HepG2 (cell line): ENCODE measurements around the gene CACTIN. TPM values are rescaled to one million over a fixed set of nuclear protein-coding genes. Genes with fewer than 3 reads are reported as not detected.

ENCODE experiments used
- ATAC-seq: fragments of 200-7000 bp; cut with Tn5 transposase; 3 replicates; pipeline ENCODE4 v1.9.1; 2020; ENCODE audit warnings: mild to moderate bottlenecking, moderate library complexity
- BruUV-seq: library from RNA; stranded (reverse); fragments of 400-500 nt; replicated peaks from 2 replicates; lab custom pipeline; 2021; lab: Mats Ljungman, UMichigan
- CTCF ChIA-PET: fragments of 300-600 bp; formaldehyde crosslinking; extraction: SDS; loops from one replicate; lab custom pipeline; 2021; ENCODE audit warnings: low total read pairs, inconsistent platforms, low intra/inter-chr PET ratio; lab: Yijun Ruan, JAX
- POLR2A ChIA-PET: fragments of 350-600 bp; sonication (Branson Sonifier 250); formaldehyde crosslinking; loops from one replicate; lab custom pipeline; 2020; ENCODE audit warnings: antibody characterized with exemption, inconsistent platforms; lab: Yijun Ruan, JAX
- DNase-seq: peaks from one replicate; pipeline ENCODE4 v3.0.0-alpha.2; 2015; ENCODE audit warnings: low spot score
- FAIRE-seq: peaks from 3 replicates; lab custom pipeline; 2011; peaks lifted over from hg19 to GRCh38; lab: Jason Lieb, UNC
- H2AFZ ChIP-seq: one replicate; pipeline ENCODE4 v1.6.1; 2011; ENCODE audit warnings: low read length, inconsistent platforms
- H3K27ac ChIP-seq: fragments of 300-600 bp; 3 replicates; pipeline ENCODE4 v1.8.0; 2011; ENCODE audit warnings: mixed run types, mild to moderate bottlenecking, mixed read lengths, low read length, inconsistent platforms; ENCODE audit not compliant: insufficient read depth; ENCODE audit errors: extremely low read length
- H3K27me3 ChIP-seq, 2 experiments: fragments of 200-600 bp in 1 of 2; 2 replicates in 1 of 2; 3 replicates in 1 of 2; pipeline versions ENCODE4 v1.6.0 to v1.8.0; 2011; ENCODE audit warnings: low read length in 2 of 2, mild to moderate bottlenecking in 2 of 2, moderate library complexity in 2 of 2, inconsistent platforms in 1 of 2; ENCODE audit not compliant: insufficient read depth in 2 of 2, control insufficient read depth in 1 of 2
- H3K36me3 ChIP-seq, 2 experiments: fragments of 200-600 bp in 1 of 2; replicated peaks in 1 of 2; 2 replicates in 1 of 2; 3 replicates in 1 of 2; pipeline versions ENCODE4 v1.5.1 to v1.8.0; 2011; ENCODE audit warnings: low read length in 2 of 2, inconsistent platforms in 1 of 2; ENCODE audit not compliant: insufficient read depth in 2 of 2, control insufficient read depth in 1 of 2
- H3K4me1 ChIP-seq: 2 replicates; pipeline ENCODE4 v1.5.1; 2012; ENCODE audit warnings: low read length, inconsistent platforms; ENCODE audit not compliant: insufficient read depth
- H3K4me2 ChIP-seq: 2 replicates; pipeline ENCODE4 v1.6.0; 2011; ENCODE audit warnings: low read depth, low read length, inconsistent platforms
- H3K4me3 ChIP-seq, 3 experiments: fragments of 200-600 bp in 1 of 3; sonication (generic), shearing (Covaris generic) in 1 of 3; replicated peaks in 1 of 3; 2 replicates each; pipeline ENCODE4 v1.5.1; 2011 to 2016; ENCODE audit warnings: low read length in 3 of 3, inconsistent platforms in 2 of 3, low read depth in 2 of 3, mild to moderate bottlenecking in 2 of 3, control low read depth in 1 of 3, mixed read lengths in 1 of 3; ENCODE audit not compliant: insufficient read depth in 1 of 3
- H3K79me2 ChIP-seq: one replicate; pipeline ENCODE4 v1.6.1; 2011; ENCODE audit warnings: low read length, inconsistent platforms; ENCODE audit not compliant: insufficient read depth
- H3K9ac ChIP-seq: 2 replicates; pipeline ENCODE4 v1.6.0; 2011; ENCODE audit warnings: mild to moderate bottlenecking, low read depth, low read length, inconsistent platforms; ENCODE audit not compliant: insufficient read depth
- H3K9me3 ChIP-seq: 2 replicates; pipeline ENCODE4 v1.5.1; 2012; ENCODE audit warnings: mild to moderate bottlenecking, low read length
- H4K20me1 ChIP-seq: 2 replicates; pipeline ENCODE4 v1.6.0; 2011; ENCODE audit warnings: inconsistent platforms, mild to moderate bottlenecking, low read length, moderate library complexity; ENCODE audit not compliant: insufficient read depth
- MAF1 ChIP-seq: sonication (generic); formaldehyde crosslinking; IDR thresholded peaks from 2 replicates; pipeline ENCODE4 v1.5.0; 2020; ENCODE audit warnings: missing genetic modification reagents, borderline replicate concordance
- ZBTB21 ChIP-seq: sonication (generic); formaldehyde crosslinking; IDR thresholded peaks from 2 replicates; pipeline ENCODE4 v1.4.0; 2020; ENCODE audit warnings: missing genetic modification reagents
- ZNF317 ChIP-seq: sonication (generic); formaldehyde crosslinking; IDR thresholded peaks from 2 replicates; pipeline ENCODE4 v1.5.0; 2020; ENCODE audit warnings: mild to moderate bottlenecking, missing genetic modification reagents
- ZNF329 ChIP-seq: sonication (generic); formaldehyde crosslinking; IDR thresholded peaks from 2 replicates; pipeline ENCODE4 v1.9.0; 2021; ENCODE audit warnings: low read depth, mild to moderate bottlenecking, missing genetic modification reagents
- ZSCAN21 ChIP-seq: sonication (generic); formaldehyde crosslinking; IDR thresholded peaks from 2 replicates; pipeline ENCODE4 v1.8.0; 2022; ENCODE audit warnings: mild to moderate bottlenecking, missing genetic modification reagents, moderate library complexity, borderline replicate concordance
- WGBS: methylation state at CpG from one replicate; pipeline ENCODE4 v1.1.6; 2017; ENCODE audit warnings: low lambda C conversion rate; 5-methylcytosine and 5-hydroxymethylcytosine counted together
- in situ Hi-C: cut with HindIII; loops from 2 replicates; pipeline ENCODE4 v1.10.0; 2017; ENCODE audit warnings: low pct_unique_long_range_greater_than_20kb; ENCODE audit not compliant: extremely low pct_ligation_motif_present
- intact Hi-C: fragments of 100-400 bp; cut with micrococcal nuclease; formaldehyde crosslinking; loops from one replicate; pipeline ENCODE4 v1.10.0; 2022; ENCODE audit not compliant: unreplicated experiment
- polyA plus RNA-seq, 8 experiments: library from polyadenylated mRNA; depleted of rRNA in 3 of 8; stranded (reverse) in 7 of 8; unstranded in 1 of 8; fragments of >200 nt; fragmentation: Illumina TruSeq in 4 of 8; extraction: Trizol in 4 of 8; gene quantifications; 2 replicates each; pipeline versions ENCODE4 v1.2.1 to v1.2.3, GENCODE V29; 2011 to 2016; ENCODE audit warnings: low read depth in 4 of 8, missing spikeins in 1 of 8, mixed read lengths in 1 of 8; ENCODE audit not compliant: insufficient read depth in 1 of 8
- total RNA-seq, 5 experiments: library from RNA; depleted of rRNA; stranded (reverse); fragments of >200 nt; fragmentation: Illumina TruSeq; extraction: Trizol; gene quantifications; 2 replicates each; pipeline ENCODE4 v1.2.3, GENCODE V29; 2016; ENCODE audit warnings: low read depth in 1 of 5
- TF ChIP-seq, protein P1 (sequence below): sonication (generic); formaldehyde crosslinking; IDR thresholded peaks from 2 replicates; pipeline ENCODE4 v1.5.0; 2020; ENCODE audit warnings: mild to moderate bottlenecking, missing genetic modification reagents
- TF ChIP-seq, protein P2 (sequence below): sonication (generic); formaldehyde crosslinking; IDR thresholded peaks from 2 replicates; pipeline ENCODE4 v1.4.0; 2020; ENCODE audit warnings: missing genetic modification reagents
- TF ChIP-seq, protein P3 (sequence below): sonication (generic); formaldehyde crosslinking; IDR thresholded peaks from 2 replicates; pipeline ENCODE4 v1.5.0; 2020; ENCODE audit warnings: missing genetic modification reagents, mild to moderate bottlenecking, borderline replicate concordance
- TF ChIP-seq, protein P4 (sequence below): sonication (generic); formaldehyde crosslinking; conservative IDR thresholded peaks from 2 replicates; pipeline ENCODE4 v1.8.0; 2022; ENCODE audit warnings: missing genetic modification reagents
- TF ChIP-seq, protein P5 (sequence below): sonication (generic); formaldehyde crosslinking; IDR thresholded peaks from 2 replicates; pipeline ENCODE4 v1.5.0; 2020; ENCODE audit warnings: missing genetic modification reagents

The CACTIN gene
- total and polyA plus RNA-seq, 2 of the 13 experiments (the other 11 are each of a cell fraction or from before 2014, with no cell fraction given) = 10.0 to 16.6 TPM

DNA sequence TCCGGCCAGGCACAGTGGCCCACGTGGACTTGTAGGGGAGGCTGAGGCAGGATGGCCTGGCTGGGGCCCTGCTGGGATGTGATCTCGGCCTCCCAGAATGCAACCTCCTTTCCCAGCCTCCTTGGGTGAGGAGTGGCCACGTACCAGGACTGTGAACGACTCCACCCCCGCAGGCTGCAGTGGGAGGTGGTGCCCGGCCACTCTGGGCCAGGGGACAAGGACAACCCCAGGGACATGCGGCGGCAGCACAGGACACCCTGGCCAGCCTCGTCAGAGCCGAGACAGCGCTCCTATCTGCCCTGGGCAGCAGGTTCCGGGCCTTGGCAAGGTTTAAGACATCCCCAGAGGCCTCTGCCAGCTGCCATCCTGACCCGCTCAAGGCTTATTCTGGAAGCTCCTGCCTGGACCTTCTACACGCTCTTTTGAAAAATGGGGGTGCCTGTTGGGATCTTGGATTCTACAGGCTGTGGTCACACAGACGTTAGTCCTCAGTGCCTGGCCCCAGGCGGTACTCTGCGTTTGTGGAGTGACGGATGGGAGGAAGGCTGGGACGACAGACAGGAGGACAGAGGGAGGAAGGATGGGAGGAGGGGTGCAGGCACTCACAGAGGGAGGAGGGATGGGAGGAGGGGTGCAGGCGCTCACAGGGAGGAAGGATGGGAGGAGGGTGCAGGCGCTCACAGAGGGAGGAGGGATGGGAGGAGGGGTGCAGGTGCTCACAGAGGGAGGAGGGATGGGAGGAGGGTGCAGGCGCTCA, 19.9 kb upstream of the CACTIN start:
- CTCF ChIA-PET = no interaction called here
- 91% methylated on average over 14 of the region's 23 CpGs for WGBS
- H3K27ac ChIP-seq = no peak overlapping the region
- intact Hi-C loops = no loop called here
- BruUV-seq = no TSS peak
- H3K9ac ChIP-seq = no peak overlapping the region
- no peak for DNase-seq
- H3K4me1 ChIP-seq = no peaks in the 10 kb centered on the region
- peaks cover under 1 to 1% of the 10 kb centered on the region in 2 experiments; a peak in 2 of 5 replicates for H3K36me3 ChIP-seq
- H3K79me2 ChIP-seq = no peaks in the 10 kb centered on the region
- FAIRE-seq = no peak
- H3K4me2 ChIP-seq = no peak overlapping the region
- H4K20me1 ChIP-seq = no peaks in the 10 kb centered on the region
- POLR2A ChIA-PET = no interaction called here
- ATAC-seq = no peak
- in situ Hi-C loops = no loop called here
- H3K4me3 ChIP-seq = no peak overlapping the region
- no peaks in the 10 kb centered on the region for H3K9me3 ChIP-seq
- TF ChIP-seq, protein P1, sequence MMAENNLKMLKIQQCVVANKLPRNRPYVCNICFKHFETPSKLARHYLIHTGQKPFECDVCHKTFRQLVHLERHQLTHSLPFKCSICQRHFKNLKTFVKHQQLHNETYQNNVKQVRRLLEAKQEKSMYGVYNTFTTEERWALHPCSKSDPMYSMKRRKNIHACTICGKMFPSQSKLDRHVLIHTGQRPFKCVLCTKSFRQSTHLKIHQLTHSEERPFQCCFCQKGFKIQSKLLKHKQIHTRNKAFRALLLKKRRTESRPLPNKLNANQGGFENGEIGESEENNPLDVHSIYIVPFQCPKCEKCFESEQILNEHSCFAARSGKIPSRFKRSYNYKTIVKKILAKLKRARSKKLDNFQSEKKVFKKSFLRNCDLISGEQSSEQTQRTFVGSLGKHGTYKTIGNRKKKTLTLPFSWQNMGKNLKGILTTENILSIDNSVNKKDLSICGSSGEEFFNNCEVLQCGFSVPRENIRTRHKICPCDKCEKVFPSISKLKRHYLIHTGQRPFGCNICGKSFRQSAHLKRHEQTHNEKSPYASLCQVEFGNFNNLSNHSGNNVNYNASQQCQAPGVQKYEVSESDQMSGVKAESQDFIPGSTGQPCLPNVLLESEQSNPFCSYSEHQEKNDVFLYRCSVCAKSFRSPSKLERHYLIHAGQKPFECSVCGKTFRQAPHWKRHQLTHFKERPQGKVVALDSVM (CRISPR knock-in tag) = peak; percentile 49; the same call in 1 of the 2 replicates
- no peak for TF ChIP-seq ZNF317
- TF ChIP-seq, all 625 proteins: peak for 1
- no peaks in the 10 kb centered on the region for H3K27me3 ChIP-seq
- no peak overlapping the region for H2AFZ ChIP-seq

DNA sequence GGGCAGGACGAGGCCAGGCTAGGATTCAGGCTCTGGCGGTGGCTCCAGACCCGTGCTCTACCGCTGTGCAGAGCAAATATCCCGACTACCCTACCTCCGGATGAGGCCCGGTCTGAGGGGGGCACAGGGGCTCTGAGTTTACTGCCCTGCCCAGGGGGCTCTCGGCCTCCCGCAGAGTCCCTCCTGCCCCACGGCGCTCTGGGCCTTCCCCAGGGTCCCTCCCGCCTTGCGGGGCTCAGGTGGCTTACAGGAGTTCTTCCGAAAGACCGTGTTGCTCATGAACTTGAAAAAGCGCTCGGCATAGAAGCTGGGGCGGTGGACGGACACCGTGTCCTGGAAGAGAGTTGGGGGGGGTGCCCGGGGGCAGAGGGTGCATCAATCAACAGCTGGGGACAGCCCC, 19.1 kb upstream of the CACTIN start:
- Histone ChIP-seq H3K36me3 (peaks cover 3% of the 10 kb centered on the region in 2 experiments; a peak in 2 of 5 replicates), H3K27ac (no peak overlapping the region), H3K4me2 (no peak overlapping the region), H3K4me3 (no peak overlapping the region), H3K4me1 (no peaks in the 10 kb centered on the region), H3K79me2 (no peaks in the 10 kb centered on the region), H4K20me1 (no peaks in the 10 kb centered on the region), H3K9ac (no peak overlapping the region), H3K9me3 (no peaks in the 10 kb centered on the region), H3K27me3 (no peaks in the 10 kb centered on the region), H2AFZ (no peak overlapping the region)
- BruUV-seq = no TSS peak
- 93% methylated on average over 10 of the region's 21 CpGs for WGBS
- no peak for DNase-seq
- CTCF ChIA-PET = no interaction called here
- in situ Hi-C loops (no loop called here), intact Hi-C loops (no loop called here)
- ATAC-seq = no peak
- no peak for FAIRE-seq
- POLR2A ChIA-PET = no interaction called here
- no peak for TF ChIP-seq ZNF329 (CRISPR knock-in tag)
- TF ChIP-seq, protein P2, sequence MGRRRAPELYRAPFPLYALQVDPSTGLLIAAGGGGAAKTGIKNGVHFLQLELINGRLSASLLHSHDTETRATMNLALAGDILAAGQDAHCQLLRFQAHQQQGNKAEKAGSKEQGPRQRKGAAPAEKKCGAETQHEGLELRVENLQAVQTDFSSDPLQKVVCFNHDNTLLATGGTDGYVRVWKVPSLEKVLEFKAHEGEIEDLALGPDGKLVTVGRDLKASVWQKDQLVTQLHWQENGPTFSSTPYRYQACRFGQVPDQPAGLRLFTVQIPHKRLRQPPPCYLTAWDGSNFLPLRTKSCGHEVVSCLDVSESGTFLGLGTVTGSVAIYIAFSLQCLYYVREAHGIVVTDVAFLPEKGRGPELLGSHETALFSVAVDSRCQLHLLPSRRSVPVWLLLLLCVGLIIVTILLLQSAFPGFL (CRISPR knock-in tag) = no peak
- TF ChIP-seq, protein P3, sequence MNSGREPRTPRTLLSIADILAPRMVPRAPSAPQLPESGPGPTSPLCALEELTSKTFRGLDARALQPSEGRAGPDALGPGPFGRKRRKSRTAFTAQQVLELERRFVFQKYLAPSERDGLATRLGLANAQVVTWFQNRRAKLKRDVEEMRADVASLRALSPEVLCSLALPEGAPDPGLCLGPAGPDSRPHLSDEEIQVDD (CRISPR knock-in tag) = no peak
- no peak for TF ChIP-seq ZSCAN21 (CRISPR knock-in tag)
- no peak for TF ChIP-seq ZBTB21 (CRISPR knock-in tag)
- TF ChIP-seq, protein P4, sequence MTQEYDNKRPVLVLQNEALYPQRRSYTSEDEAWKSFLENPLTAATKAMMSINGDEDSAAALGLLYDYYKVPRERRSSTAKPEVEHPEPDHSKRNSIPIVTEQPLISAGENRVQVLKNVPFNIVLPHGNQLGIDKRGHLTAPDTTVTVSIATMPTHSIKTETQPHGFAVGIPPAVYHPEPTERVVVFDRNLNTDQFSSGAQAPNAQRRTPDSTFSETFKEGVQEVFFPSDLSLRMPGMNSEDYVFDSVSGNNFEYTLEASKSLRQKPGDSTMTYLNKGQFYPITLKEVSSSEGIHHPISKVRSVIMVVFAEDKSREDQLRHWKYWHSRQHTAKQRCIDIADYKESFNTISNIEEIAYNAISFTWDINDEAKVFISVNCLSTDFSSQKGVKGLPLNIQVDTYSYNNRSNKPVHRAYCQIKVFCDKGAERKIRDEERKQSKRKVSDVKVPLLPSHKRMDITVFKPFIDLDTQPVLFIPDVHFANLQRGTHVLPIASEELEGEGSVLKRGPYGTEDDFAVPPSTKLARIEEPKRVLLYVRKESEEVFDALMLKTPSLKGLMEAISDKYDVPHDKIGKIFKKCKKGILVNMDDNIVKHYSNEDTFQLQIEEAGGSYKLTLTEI (CRISPR knock-in tag) = no peak
- TF ChIP-seq, protein P5, sequence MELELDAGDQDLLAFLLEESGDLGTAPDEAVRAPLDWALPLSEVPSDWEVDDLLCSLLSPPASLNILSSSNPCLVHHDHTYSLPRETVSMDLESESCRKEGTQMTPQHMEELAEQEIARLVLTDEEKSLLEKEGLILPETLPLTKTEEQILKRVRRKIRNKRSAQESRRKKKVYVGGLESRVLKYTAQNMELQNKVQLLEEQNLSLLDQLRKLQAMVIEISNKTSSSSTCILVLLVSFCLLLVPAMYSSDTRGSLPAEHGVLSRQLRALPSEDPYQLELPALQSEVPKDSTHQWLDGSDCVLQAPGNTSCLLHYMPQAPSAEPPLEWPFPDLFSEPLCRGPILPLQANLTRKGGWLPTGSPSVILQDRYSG (CRISPR knock-in tag) = no peak
- no peak for TF ChIP-seq MAF1 (CRISPR knock-in tag)
